Suprapubic skin (tissue), 3 donors: ENCODE data around the gene PTPRM.

Experiments
- POLR2A ChIP-seq, 2 donors: fragments of 450-650 bp; IDR thresholded peaks; one replicate each; pipeline ENCODE4 v1.6.1; 2017; ENCODE audit warnings: antibody characterized with exemption in 2 of 2, mild to moderate bottlenecking in 2 of 2, moderate library complexity in 2 of 2
- TF ChIP-seq, protein P1 (sequence below), 2 donors: fragments of 200-600 bp in 1 of 2; fragments of 450-650 bp in 1 of 2; sonication (generic) in 1 of 2; IDR thresholded peaks; one replicate each; pipeline ENCODE4 v1.5.1; 2016 to 2019; ENCODE audit warnings: antibody characterized with exemption in 2 of 2, mild to moderate bottlenecking in 1 of 2, moderate library complexity in 1 of 2

DNA sequence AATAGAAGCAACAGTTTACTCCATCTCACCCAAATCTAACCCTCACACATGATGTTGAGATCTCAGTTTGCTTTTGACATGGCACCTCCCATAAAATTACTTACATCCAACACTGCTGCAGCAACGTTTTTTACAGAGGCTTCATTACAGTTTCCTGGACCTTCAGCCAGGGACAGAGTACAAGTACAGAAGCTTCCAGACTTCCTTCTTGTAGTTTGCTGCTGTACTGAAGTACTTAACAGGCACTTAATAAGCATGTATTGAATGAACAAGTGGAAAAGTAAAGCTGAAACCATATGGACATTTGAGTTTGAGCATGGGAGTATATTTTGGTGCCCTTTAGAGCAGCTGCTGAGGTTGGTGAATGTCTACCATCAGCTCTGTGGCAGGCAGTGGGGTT lies 514.2 kb downstream of the PTPRM start:
- TF ChIP-seq, protein P1, sequence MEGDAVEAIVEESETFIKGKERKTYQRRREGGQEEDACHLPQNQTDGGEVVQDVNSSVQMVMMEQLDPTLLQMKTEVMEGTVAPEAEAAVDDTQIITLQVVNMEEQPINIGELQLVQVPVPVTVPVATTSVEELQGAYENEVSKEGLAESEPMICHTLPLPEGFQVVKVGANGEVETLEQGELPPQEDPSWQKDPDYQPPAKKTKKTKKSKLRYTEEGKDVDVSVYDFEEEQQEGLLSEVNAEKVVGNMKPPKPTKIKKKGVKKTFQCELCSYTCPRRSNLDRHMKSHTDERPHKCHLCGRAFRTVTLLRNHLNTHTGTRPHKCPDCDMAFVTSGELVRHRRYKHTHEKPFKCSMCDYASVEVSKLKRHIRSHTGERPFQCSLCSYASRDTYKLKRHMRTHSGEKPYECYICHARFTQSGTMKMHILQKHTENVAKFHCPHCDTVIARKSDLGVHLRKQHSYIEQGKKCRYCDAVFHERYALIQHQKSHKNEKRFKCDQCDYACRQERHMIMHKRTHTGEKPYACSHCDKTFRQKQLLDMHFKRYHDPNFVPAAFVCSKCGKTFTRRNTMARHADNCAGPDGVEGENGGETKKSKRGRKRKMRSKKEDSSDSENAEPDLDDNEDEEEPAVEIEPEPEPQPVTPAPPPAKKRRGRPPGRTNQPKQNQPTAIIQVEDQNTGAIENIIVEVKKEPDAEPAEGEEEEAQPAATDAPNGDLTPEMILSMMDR (IDR thresholded peaks at IDR 0.05), result no peak
- TF ChIP-seq POLR2A (IDR thresholded peaks at IDR 0.05), result no peak
